HT-29 (cell line): ENCODE results near the gene PRDM2. TPM values are rescaled to one million over a fixed set of nuclear protein-coding genes. Genes with fewer than 3 reads are reported as not detected.

Experiments used
- DNase-seq: peaks from one replicate; pipeline ENCODE4 v3.0.0-alpha.2; 2015; ENCODE audit warnings: low spot score
- total RNA-seq: library from RNA; depleted of rRNA; stranded (reverse); fragments of >200 nt; shearing (Covaris generic); gene quantifications from 2 replicates; pipeline ENCODE4 v1.2.3, GENCODE V29; 2014

PRDM2 gene
- total RNA-seq, 1 experiment from 2014 or later, result 8.5 TPM

- DNase-seq, result no peak
Observed at GRCh38 chr1:13764588-13765332, 64.8 kb downstream of the PRDM2 start.

GRCh38 chr1:13766592-13767564 lies 66.9 kb downstream of the PRDM2 start:
- DNase-seq, result no peak

GRCh38 chr1:13769212-13769611 lies 69.2 kb downstream of the PRDM2 start:
- DNase-seq, result no peak

GRCh38 chr1:13769830-13770229 lies 69.8 kb downstream of the PRDM2 start:
- DNase-seq, result no peak

- DNase-seq, result no peak
Observed at GRCh38 chr1:13770743-13771142, 70.8 kb downstream of the PRDM2 start.

- DNase-seq, result no peak
Observed at GRCh38 chr1:13771745-13772144, 71.8 kb downstream of the PRDM2 start.

- DNase-seq, result no peak
Observed at GRCh38 chr1:13772271-13772670, 72.3 kb downstream of the PRDM2 start.

- DNase-seq, result no peak
Observed at GRCh38 chr1:13774121-13774520, 74.1 kb downstream of the PRDM2 start.

GRCh38 chr1:13775459-13775858 lies 75.5 kb downstream of the PRDM2 start:
- DNase-seq, result no peak

GRCh38 chr1:13775916-13776315 lies 75.9 kb downstream of the PRDM2 start:
- DNase-seq, result no peak

- DNase-seq, result no peak
Observed at GRCh38 chr1:13778431-13778830, 78.4 kb downstream of the PRDM2 start.

- no peak for DNase-seq
Observed at GRCh38 chr1:13779930-13780329, 79.9 kb downstream of the PRDM2 start.

GRCh38 chr1:13780780-13781179 lies 80.8 kb downstream of the PRDM2 start:
- no peak for DNase-seq

- DNase-seq, result no peak
Observed at GRCh38 chr1:13781228-13781627, 81.2 kb downstream of the PRDM2 start.

- no peak for DNase-seq
Observed at GRCh38 chr1:13781907-13782633, 82.1 kb downstream of the PRDM2 start.

- no peak for DNase-seq
Observed at GRCh38 chr1:13782634-13783360, 82.8 kb downstream of the PRDM2 start.

- DNase-seq, result no peak
Observed at GRCh38 chr1:13783551-13783950, 83.6 kb downstream of the PRDM2 start.

GRCh38 chr1:13784971-13785370 lies 85.0 kb downstream of the PRDM2 start:
- DNase-seq, result no peak

- no peak for DNase-seq
Observed at GRCh38 chr1:13786541-13786940, 86.6 kb downstream of the PRDM2 start.

- no peak for DNase-seq
Observed at GRCh38 chr1:13788795-13789194, 88.8 kb downstream of the PRDM2 start.

GRCh38 chr1:13790290-13791030 lies 90.5 kb downstream of the PRDM2 start:
- DNase-seq, result no peak
